H54 (cell line): Measurements from ENCODE around the gene SRP54.

Source experiments
- DNase-seq: peaks from one replicate; pipeline ENCODE4 v3.0.0; 2011; ENCODE audit warnings: low spot score, mixed read lengths; ENCODE audit not compliant: insufficient read length
- FAIRE-seq: peaks from 3 replicates; lab custom pipeline; 2011; peaks lifted over from hg19 to GRCh38; lab: Jason Lieb, UNC
- POLR2A ChIP-seq: IDR thresholded peaks from 2 replicates; pipeline ENCODE4 v1.6.1; 2011; ENCODE audit warnings: low read depth, mild to moderate bottlenecking, low read length

The SRP54 gene

GRCh38 chr14:34966413-34966812, 16.4 kb upstream of the SRP54 start:
- no peak for DNase-seq
- FAIRE-seq, result no peak
- no peak for TF ChIP-seq POLR2A

- no peak for TF ChIP-seq POLR2A
- no peak for FAIRE-seq
- DNase-seq, result no peak
These were observed 12.1 kb upstream of the SRP54 start for GRCh38 chr14:34970665-34971064.

- no peak for TF ChIP-seq POLR2A
- no peak for FAIRE-seq
- DNase-seq, result peak; percentile 10
These were observed 11.4 kb upstream of the SRP54 start for GRCh38 chr14:34971381-34971780.

- DNase-seq (no peak), FAIRE-seq (peak; percentile 76)
- TF ChIP-seq POLR2A, result no peak
These were observed 11.0 kb upstream of the SRP54 start for GRCh38 chr14:34971801-34972200.

- TF ChIP-seq POLR2A, result no peak
- DNase-seq (no peak), FAIRE-seq (no peak)
These were observed 4.3 kb upstream of the SRP54 start for GRCh38 chr14:34978444-34978843.

- FAIRE-seq (no peak), DNase-seq (no peak)
- no peak for TF ChIP-seq POLR2A
These were observed 2.4 kb upstream of the SRP54 start for GRCh38 chr14:34980337-34980900.

- DNase-seq (no peak), FAIRE-seq (no peak)
- no peak for TF ChIP-seq POLR2A
These were observed 910 bp upstream of the SRP54 start for GRCh38 chr14:34981743-34982420.

- FAIRE-seq, result peak; percentile 64
- TF ChIP-seq POLR2A, result no peak
- no peak for DNase-seq
These were observed 462 bp downstream of the SRP54 start for GRCh38 chr14:34983148-34983760.

- no peak for FAIRE-seq
- no peak for TF ChIP-seq POLR2A
- no peak for DNase-seq
These were observed 994 bp downstream of the SRP54 start for GRCh38 chr14:34983786-34984185.

GRCh38 chr14:34985740-34986139, 2.9 kb downstream of the SRP54 start:
- TF ChIP-seq POLR2A, result no peak
- FAIRE-seq (no peak), DNase-seq (no peak)

GRCh38 chr14:34987180-34987579, 4.4 kb downstream of the SRP54 start:
- no peak for DNase-seq
- TF ChIP-seq POLR2A, result no peak
- no peak for FAIRE-seq

GRCh38 chr14:34989762-34990161, 7.0 kb downstream of the SRP54 start:
- TF ChIP-seq POLR2A, result no peak
- DNase-seq (no peak), FAIRE-seq (peak; percentile 30)

- FAIRE-seq, result no peak
- no peak for DNase-seq
These were observed 10.6 kb downstream of the SRP54 start for GRCh38 chr14:34993426-34993825.

GRCh38 chr14:34994668-34995067, 11.9 kb downstream of the SRP54 start:
- DNase-seq (no peak), FAIRE-seq (no peak)
- no peak for TF ChIP-seq POLR2A

More at GRCh38 chr14:34993426-34993825, 10.6 kb downstream of the SRP54 start:
- TF ChIP-seq POLR2A, result no peak

GRCh38 chr14:34997762-34998161, 15.0 kb downstream of the SRP54 start:
- DNase-seq (no peak), FAIRE-seq (no peak)
- no peak for TF ChIP-seq POLR2A
